Measurements from ENCODE around the gene CCDC192. TPM values are rescaled to one million over a fixed set of nuclear protein-coding genes. Genes with fewer than 3 reads are reported as not detected.

CCDC192 gene
- total RNA-seq, 4 donors from 2014 or later = 0.94 to 2.6 (median 0.94) TPM; not detected in 1

- no peak overlapping the region for H3K27ac ChIP-seq
- no peak for ATAC-seq
- H3K4me1 ChIP-seq = peaks cover 0 to 20% (median 3%) of the 10 kb centered on the region in 3 donors
- no peaks in the 10 kb centered on the region for H3K36me3 ChIP-seq
- H3K4me3 ChIP-seq = no peak overlapping the region
- no peaks in the 10 kb centered on the region for H3K27me3 ChIP-seq
- no peak for TF ChIP-seq CTCF (IDR thresholded peaks at IDR 0.05)
- no peak for TF ChIP-seq EP300 (IDR thresholded peaks at IDR 0.05)
- no peak for TF ChIP-seq POLR2A (IDR thresholded peaks at IDR 0.05)
- no peak for TF ChIP-seq POLR2AphosphoS5 (IDR thresholded peaks at IDR 0.05)
- H3K9me3 ChIP-seq = no peaks in the 10 kb centered on the region
- 86 to 89% methylated on average over 4 to 5 of the region's 5 CpGs for WGBS, 2 donors (ENCODE audit: low coverage in 1 of 2)
Observed at GRCh38 chr5:127830829-127831598, 127.8 kb downstream of the CCDC192 start.

GRCh38 chr5:127832067-127832466, 128.9 kb downstream of the CCDC192 start:
- H3K36me3 ChIP-seq = no peaks in the 10 kb centered on the region
- no peaks in the 10 kb centered on the region for H3K9me3 ChIP-seq
- no peak overlapping the region for H3K4me3 ChIP-seq
- WGBS, 2 donors (ENCODE audit: low coverage in 1 of 2) = 90 to 92% methylated on average over 4 to 5 of the region's 5 CpGs
- peaks cover 0 to 20% (median 3%) of the 10 kb centered on the region in 3 donors for H3K4me1 ChIP-seq
- TF ChIP-seq POLR2AphosphoS5 (IDR thresholded peaks at IDR 0.05) (no peak), EP300 (IDR thresholded peaks at IDR 0.05) (no peak), POLR2A (IDR thresholded peaks at IDR 0.05) (no peak), CTCF (IDR thresholded peaks at IDR 0.05) (no peak)
- no peaks in the 10 kb centered on the region for H3K27me3 ChIP-seq
- no peak for ATAC-seq
- H3K27ac ChIP-seq = no peak overlapping the region

- WGBS, 2 donors (ENCODE audit: low coverage in 1 of 2) = 14 to 38% methylated on average over 2 of the region's 2 CpGs
- H3K4me3 ChIP-seq = no peak overlapping the region
- ATAC-seq = no peak
- no peaks in the 10 kb centered on the region for H3K9me3 ChIP-seq
- H3K36me3 ChIP-seq = no peaks in the 10 kb centered on the region
- H3K4me1 ChIP-seq = peaks cover 0 to 20% (median 3%) of the 10 kb centered on the region in 3 donors
- TF ChIP-seq CTCF (IDR thresholded peaks at IDR 0.05) = no peak
- no peak for TF ChIP-seq POLR2A (IDR thresholded peaks at IDR 0.05)
- TF ChIP-seq EP300 (IDR thresholded peaks at IDR 0.05) = no peak
- TF ChIP-seq POLR2AphosphoS5 (IDR thresholded peaks at IDR 0.05) = no peak
- no peaks in the 10 kb centered on the region for H3K27me3 ChIP-seq
- H3K27ac ChIP-seq = no peak overlapping the region
Observed at GRCh38 chr5:127834094-127834531, 130.9 kb downstream of the CCDC192 start.

GRCh38 chr5:127834554-127834953, 131.4 kb downstream of the CCDC192 start:
- TF ChIP-seq EP300 (IDR thresholded peaks at IDR 0.05) = no peak
- no peak for TF ChIP-seq POLR2AphosphoS5 (IDR thresholded peaks at IDR 0.05)
- no peak for TF ChIP-seq CTCF (IDR thresholded peaks at IDR 0.05)
- no peak for TF ChIP-seq POLR2A (IDR thresholded peaks at IDR 0.05)
- Histone ChIP-seq H3K4me1 (peaks cover 0 to 20% (median 3%) of the 10 kb centered on the region in 3 donors), H3K27me3 (no peaks in the 10 kb centered on the region), H3K4me3 (no peak overlapping the region), H3K9me3 (no peaks in the 10 kb centered on the region), H3K27ac (no peak overlapping the region), H3K36me3 (no peaks in the 10 kb centered on the region)
- no peak for ATAC-seq
- 38 to 47% methylated on average over 5 of the region's 5 CpGs for WGBS, 2 donors (ENCODE audit: low coverage in 1 of 2)

GRCh38 chr5:127838661-127839060, 135.5 kb downstream of the CCDC192 start:
- TF ChIP-seq POLR2AphosphoS5 (IDR thresholded peaks at IDR 0.05) (no peak), POLR2A (IDR thresholded peaks at IDR 0.05) (no peak), CTCF (IDR thresholded peaks at IDR 0.05) (no peak), EP300 (IDR thresholded peaks at IDR 0.05) (no peak)
- H3K4me3 ChIP-seq = no peak overlapping the region
- no peaks in the 10 kb centered on the region for H3K27me3 ChIP-seq
- H3K4me1 ChIP-seq = peaks cover 0 to 9% (median 0%) of the 10 kb centered on the region in 3 donors
- no peak for ATAC-seq
- 55 to 90% methylated on average over 2 to 3 of the region's 3 CpGs for WGBS, 2 donors (ENCODE audit: low coverage in 1 of 2)
- no peaks in the 10 kb centered on the region for H3K36me3 ChIP-seq
- H3K9me3 ChIP-seq = no peaks in the 10 kb centered on the region
- no peak overlapping the region for H3K27ac ChIP-seq
